HG03442 (cell line): ENCODE measurements around the gene MAP4.
"Not testable (repeated sequence)": the region's sequence is repeated elsewhere in the genome, so short reads cannot be mapped to it uniquely, and the experiment has no call there.

ENCODE experiments used
- ATAC-seq: cut with Tn5 transposase; IDR thresholded peaks from one replicate; pipeline ENCODE4 v1.9.1; 2021; ENCODE audit warnings: mild to moderate bottlenecking, moderate library complexity; ENCODE audit not compliant: unreplicated experiment

MAP4 gene

DNA sequence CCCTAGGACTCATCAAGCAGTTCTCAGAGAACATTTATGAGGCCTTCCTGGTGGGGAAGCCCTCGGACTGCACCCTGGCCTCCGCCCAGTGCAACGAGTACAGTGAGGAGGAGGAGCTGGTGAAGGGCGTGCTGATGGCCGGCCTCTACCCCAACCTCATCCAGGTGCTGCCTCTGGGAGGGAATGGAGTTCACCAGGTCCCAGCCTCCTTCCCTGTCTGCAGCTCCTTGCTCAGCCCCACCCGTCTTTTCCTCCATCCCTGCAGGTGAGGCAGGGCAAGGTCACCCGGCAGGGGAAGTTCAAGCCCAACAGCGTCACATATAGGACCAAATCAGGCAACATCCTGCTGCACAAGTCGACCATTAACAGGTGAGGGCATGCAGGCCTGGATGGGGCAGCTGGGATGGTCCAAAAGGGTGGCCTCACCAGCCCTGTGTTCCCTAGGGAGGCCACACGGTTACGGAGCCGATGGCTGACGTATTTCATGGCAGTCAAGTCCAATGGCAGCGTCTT, 167.0 kb downstream of the MAP4 start:
- ATAC-seq: no peak

DNA sequence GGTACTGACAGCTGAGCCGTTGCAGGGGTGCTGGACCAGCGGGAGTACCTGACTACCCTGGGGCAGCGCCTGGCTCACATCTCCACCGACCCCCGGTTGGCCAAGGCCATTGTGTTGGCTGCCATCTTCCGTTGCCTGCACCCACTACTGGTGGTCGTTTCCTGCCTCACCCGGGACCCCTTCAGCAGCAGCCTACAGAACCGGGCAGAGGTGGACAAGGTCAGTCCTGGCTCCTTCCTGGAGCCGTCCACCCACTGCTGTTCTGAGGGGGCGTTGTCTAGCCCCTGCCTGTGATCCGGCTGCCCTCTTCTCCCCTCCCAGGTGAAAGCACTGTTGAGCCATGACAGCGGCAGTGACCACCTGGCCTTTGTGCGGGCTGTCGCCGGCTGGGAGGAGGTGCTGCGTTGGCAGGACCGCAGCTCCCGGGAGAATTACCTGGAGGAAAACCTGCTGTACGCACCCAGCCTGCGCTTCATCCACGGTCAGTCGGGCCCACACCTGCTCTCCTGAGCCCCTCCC, 167.6 kb downstream of the MAP4 start:
- no peak for ATAC-seq

DNA sequence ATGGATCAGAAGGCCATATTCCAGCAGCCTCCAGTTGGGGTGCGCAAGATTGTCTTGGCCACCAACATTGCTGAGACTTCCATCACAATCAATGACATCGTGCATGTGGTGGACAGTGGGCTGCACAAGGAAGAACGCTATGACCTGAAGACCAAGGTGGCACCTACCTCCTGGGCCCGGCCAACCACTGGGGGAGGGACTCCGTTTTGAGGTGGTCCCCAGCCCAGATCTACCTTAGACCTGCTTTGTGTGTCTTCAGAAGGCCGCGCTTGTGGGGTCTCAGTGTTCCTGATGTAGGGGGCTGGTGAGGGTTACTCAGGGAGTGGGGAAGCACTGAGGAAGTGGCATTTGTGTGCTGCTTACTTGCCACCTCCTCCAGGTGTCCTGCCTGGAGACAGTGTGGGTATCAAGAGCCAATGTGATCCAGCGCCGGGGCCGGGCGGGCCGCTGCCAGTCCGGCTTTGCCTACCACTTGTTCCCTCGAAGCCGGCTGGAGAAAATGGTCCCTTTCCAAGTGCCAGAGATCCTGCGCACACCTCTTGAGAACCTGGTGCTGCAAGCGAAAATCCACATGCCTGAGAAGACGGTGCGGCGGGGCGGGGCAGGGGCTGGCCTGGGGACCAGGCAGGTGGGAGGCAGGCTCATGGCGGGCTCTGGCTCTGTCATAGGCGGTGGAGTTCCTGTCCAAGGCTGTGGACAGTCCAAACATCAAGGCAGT, 168.3 kb downstream of the MAP4 start:
- no peak for ATAC-seq

DNA sequence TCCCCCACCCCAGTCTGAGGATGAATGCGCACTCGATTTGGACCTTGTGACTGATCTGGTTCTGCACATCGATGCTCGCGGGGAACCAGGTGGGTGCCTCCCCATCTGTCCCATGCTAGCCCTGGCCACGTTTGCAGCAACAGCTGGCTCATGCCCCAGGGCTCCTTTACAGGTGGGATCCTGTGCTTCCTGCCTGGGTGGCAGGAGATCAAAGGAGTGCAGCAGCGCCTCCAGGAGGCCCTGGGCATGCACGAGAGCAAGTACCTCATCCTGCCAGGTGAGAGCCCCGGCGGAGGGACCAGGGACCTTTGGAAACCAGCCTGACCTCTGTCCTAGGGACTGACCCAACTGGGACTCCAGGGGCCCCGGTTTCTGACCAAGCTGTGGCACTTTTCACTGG, 169.0 kb downstream of the MAP4 start:
- no peak for ATAC-seq

DNA sequence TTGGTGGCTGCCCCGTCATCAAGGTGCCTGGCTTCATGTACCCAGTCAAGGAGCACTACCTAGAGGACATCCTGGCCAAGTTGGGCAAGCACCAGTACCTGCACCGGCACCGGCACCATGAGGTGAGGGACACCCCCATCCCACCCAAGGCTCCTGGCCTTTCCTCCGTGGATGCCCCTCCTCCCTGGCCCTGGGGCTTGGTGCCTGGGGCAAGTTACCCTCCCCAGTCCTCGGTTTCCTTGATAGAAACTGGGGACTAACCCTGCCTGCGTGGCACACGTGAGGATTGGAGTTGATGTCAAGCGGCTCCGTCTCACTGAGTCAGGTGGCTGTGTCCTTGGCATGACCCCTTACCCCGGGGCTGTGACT, 169.4 kb downstream of the MAP4 start:
- no peak for ATAC-seq

DNA sequence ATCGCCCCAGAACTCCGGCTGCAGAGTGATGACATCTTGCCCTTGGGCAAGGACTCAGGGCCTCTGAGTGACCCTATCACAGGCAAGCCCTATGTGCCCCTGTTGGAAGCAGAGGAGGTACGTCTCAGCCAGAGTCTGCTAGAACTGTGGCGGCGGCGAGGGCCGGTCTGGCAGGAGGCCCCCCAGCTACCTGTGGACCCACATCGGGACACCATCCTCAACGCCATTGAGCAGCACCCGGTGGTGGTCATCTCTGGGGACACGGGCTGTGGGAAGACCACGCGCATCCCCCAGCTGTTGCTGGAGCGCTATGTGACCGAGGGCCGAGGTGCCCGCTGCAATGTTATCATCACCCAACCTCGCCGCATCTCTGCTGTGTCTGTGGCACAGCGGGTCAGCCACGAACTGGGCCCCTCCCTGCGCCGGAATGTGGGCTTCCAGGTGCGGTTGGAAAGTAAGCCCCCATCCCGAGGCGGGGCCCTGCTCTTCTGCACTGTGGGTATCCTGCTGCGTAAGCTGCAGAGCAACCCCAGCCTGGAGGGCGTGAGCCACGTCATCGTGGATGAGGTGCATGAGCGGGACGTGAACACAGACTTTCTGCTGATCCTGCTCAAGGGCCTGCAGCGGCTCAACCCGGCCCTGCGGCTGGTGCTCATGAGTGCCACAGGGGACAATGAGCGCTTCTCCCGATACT, 169.9 kb downstream of the MAP4 start:
- ATAC-seq: no peak

DNA sequence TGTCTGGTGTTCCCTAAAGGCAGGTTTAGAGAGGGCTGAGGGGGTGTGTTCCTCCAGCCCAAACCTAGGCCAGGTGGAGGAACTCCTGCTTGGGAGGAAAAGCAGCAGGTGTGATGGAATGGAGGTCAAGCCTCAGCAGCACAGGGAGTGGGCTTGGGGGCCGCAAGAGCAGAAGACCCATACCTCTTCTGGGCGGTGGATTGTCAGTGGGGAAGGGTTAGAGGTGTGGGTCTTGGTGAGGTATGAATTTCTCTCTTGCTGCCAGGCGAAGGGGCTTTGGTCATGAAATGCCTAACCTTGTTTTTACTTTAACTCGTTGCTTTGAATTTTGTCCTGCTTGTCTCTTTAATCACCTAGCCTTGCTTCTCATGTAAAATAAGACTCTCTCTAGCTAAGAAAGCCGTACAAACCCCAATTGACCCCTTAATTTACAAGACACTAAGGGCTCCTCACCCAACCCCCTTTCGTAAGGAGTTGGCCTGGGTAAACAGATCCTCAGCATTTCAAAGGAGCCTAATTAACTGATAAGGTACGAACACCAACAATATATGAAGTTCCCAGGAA, 174.3 kb downstream of the MAP4 start:
- no peak for ATAC-seq

DNA sequence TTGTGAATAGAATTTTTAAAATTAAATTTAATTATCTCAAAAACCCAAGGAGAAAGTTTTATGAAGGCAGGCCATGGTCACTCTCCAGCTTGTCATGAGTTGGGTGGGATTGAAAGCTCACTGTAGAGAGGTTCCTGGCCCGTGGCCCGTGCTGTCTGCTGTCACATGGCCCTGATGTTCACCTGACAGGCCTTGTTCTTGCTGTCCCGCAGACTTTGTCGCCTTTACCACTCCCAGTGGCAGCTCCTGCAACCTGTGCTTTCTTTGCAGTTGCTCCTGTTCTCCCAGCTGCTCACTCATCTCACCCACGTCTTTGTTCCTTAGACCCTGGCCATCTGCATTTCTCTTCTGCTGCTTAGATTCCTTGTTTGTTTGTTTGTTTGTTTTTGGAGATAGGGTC, 177.7 kb downstream of the MAP4 start:
- no peak for ATAC-seq

DNA sequence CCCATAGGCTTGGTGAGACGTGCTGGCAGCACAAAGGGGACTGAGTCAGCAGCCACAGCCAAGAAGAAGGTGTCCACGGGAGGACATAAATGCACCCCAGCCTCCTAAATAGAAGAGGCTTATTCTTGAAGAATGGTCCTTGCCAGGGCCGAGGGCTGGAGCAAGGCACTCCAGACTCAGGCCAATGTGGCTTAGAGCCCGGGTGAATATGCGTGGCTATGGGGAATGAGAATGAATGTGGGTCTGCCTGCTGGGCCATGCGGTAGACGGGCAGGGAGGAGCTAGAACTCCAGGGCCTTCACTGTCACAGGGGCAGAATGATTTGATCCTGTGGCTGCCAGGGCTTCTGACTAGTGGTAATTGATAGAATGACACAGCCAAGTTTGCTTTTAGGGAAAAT, 179.2 kb downstream of the MAP4 start:
- no peak for ATAC-seq

DNA sequence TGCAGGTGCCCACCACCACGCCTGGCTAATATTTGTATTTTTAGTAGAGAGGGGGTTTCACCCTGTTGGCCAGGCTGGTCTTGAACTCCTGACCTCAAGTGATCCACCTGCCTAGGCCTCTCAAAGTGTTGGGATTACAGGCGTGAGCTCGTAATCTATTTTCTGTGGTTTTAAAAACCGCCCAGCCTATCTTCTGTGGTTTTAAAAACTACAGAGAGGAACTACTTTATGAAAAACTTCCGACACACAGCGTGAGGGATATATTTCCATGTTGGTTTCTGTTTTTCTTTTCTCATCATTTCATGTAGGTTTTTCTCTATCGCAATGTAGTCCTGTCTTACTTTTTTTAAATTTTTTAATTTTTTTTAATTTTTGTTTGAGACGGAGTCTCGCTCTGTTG, 186.7 kb downstream of the MAP4 start:
- not testable (repeated sequence) for ATAC-seq

DNA sequence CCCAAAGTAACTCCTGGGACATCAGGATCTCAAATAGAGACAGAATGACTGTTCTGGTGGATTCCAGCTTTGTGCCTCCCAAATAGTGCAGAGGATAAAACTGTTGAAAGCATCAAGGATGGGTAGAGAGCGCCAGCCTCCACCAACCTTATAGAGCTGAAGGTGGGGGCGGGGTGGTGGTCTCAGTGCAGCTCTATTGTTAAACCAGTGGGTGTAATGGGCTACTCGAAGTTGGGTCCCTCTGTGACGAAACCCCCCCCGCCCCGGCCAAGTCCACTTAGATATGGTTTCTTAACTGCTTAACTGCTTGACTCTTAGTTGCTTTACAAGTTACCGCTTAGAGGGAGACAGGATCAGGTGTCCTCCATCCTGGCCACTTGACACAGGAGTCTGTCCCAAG, 190.6 kb downstream of the MAP4 start:
- no peak for ATAC-seq

DNA sequence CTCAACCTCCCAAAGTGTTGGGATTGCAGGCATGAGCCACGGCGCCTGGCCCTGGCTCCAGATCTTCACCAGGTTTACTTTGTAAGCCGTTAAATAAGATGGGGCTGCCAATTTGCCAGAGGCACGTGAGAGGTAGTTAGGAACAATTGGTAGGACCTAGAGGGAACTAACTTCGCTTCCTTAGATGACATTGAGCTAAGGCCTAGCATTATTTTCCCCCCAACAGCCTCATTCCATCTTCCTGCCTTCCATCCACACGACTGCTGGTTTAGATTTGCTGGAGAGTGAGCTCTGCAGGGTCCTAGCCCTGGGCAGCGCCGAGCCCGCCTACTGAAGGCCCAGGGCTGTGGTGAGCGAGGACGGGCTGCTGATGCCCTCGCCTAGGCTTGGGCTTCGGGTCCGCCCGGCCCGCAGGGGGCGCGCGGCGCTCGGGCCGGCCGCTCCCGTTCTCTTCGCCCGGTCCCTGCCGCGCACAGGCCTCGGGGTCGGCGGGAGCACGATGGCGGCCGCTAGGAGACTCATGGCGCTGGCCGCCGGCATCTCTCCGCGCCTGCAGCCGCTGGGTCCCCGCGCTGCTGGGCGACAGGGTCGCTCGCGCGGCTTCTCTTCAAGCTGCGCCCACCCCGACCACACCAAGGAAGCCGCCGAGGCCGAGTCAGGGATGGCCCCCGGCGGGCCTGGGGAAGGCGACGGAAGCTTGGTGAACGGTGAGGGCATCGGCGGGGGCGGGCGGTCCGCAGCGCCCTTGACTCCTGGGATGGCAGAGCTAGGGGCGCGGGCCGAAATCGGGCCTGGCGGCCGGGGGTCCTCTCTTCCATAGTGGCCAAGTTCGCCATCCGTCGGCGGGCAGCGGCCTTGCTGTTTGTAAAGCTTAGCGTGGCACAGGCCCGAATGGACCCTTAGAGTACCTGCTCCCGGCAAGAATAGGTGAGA, 191.4 kb downstream of the MAP4 start:
- ATAC-seq: peak; percentile 85

DNA sequence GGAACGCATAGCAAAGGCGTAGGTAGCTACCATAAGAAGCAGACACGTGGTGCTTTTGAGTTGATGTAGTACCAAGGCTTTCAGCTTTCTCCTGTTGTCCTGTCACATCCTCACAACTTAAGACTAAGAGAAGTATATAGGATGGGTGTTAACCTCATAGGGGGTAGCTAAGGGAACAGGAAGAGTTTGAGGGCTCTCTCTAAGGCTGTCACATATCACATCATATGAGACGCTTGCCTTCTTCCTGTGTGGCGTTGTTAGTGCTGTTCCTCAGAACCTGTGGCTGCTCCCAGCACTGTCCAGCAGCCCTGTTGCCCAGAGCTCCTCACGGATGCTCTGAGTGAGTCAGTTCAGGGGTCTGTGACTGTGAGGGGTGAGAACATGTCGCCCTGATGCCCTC, 198.6 kb downstream of the MAP4 start:
- no peak for ATAC-seq

DNA sequence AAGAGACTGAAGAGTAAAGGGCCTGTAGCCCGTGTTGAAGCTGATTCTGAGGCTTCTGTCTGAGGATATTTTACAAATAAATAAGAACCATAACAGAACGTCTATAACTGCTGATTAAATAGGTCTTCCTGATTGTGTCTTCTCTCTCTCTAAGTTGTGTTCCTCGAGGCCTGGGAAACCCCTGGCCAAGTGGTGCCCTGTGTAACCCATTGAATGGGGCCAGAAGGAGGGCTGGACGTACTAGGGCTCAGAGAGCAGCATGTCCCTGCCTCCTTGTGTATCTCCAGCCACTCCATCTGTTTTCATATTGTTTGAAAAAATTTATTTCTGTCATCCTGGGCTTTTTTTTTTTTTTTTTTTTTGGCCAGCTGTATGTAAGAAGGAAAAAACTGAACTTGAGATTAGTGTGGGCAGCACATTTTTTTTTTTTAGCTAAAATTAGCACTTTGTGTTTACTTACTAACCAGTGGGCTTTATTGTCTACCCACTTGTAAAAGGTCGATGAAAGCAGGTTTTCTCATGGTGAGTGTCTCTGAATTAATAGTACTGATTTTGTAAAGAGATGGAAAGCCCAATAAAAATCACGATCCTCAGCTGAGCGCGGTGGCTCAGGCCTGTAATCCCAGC, 202.6 kb downstream of the MAP4 start:
- no peak for ATAC-seq

DNA sequence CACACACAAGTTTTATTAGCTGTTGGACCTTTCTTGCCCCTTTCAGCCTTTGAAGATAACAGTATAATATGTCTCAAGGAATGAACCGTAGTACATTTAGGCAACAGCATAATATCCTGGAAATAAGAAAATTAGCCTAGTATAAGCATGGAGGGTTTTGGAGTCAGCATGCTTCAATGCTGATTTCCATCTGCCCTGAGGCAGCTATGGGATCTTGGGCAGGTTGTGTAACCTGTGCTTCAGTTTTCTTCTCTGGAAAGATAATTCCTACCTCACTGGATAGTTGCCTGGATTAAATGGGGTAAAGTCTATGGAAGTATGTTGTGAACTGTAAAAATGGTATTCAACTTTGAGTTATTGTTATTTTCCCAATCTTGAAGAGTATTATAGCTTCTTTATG, 211.6 kb downstream of the MAP4 start:
- ATAC-seq: no peak

DNA sequence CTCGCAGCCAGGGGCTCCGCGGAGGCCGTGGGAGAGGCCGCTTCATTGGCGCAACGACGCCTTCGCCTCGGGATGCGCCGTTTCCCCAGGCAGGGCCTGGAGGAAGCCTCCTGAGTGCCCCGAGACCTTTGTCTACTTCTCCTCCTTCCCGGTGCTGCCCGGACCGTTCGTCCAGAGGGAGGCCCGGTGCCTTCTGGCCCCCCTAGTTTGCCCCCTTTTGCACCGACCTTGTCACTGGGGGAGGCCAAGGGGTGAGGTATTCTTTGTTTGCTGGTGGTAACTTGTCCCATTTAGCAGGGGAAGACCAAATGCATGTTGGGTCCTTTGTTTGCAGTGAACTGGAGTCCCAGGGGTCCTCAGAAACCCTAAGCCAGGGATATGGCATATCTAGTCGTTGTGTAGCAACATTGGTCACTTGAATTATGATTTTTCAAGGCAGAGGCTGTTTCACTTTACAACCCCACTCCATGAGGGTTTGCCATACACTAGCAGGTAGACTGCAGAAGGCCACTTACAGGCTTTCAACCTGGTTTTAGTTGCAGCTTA, 212.7 kb downstream of the MAP4 start:
- no peak for ATAC-seq

DNA sequence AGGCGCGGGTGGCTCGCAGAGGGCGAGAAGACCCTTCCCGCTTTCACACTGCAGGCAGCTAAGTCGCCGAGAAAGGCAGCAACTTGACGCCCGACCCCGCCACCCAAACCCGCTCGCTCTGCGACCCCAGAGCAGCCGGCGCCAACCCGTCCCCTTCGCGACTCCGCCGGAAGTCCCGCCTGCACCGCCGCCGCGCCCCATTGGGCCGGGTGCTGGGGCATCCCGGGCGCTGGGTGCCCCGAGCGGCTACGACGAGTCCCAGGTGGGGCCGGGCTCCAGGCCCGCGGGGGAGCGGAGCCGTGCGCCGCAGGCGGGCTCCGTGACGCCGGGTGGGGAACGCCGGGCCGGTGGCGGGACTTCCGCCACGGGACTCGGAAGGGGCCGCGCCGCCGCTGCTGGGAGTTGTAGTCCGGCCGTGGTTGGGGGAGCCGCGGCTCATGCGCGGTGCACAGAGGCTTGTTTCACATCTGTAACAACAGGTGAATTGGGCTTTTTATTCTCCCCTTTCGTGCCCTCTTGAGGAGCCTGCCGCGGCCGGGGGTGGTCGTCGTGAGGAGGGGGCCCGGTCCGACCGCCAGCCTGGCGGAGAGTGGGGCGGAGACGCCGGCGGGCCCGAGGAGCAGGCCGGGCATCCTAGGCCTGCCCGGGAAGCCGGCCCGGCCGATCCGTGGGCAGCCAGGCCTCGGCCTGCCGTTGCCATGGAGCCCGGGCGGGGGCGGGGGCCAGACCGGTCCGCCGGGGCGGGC, 213.3 kb downstream of the MAP4 start, which contains the start of gene DHX30:
TSS of gene DHX30 (plus strand) at position 405 of the 746 bp plus-strand sequence. CDS start 7,546 bp downstream, outside the sequence.
- ATAC-seq: peak; percentile 81
